GM03348 (cell line): ENCODE results near the gene MYO18B.

Experiments
- DNase-seq: peaks from one replicate; pipeline ENCODE4 v3.0.0; 2012; ENCODE audit warnings: low spot score

Gene MYO18B

DNA sequence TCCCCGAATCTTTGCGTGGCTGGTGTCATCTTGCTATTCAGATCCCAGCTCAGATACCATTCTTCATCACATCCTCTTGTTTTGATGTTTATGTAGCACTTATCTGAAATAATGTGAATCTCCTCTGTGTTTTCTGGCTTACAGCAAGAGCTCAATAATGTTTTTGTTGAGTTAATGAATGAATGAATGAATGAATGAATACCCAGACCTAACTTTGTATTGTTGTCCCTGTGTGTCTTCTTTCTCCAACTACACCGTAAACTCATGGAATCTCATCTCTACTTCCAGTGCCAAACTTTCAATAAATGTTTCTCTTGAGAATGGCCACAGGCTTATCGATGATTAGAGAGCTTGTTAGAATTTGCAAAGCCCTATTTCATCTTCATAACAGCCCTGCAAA lies 110.2 kb downstream of the MYO18B start:
- no peak for DNase-seq

DNA sequence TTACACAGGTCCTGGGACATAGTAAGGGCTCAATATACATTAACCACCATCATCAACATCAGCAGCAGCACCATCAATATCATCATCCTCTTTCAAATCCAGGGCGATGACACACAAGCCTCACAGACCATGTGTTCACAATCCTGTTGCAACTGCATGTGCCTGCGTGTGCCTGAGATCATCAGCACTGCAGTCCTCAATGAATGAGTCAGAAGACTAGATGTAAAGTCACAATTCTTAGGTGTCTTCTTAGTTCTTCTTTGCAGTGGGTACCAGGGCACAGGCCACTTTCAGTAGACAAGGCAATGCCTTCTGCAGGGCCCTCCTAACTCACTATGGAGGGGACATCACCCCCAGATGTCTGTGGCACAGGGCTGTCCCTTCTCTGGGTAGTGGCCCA lies 111.1 kb downstream of the MYO18B start:
- no peak for DNase-seq

DNA sequence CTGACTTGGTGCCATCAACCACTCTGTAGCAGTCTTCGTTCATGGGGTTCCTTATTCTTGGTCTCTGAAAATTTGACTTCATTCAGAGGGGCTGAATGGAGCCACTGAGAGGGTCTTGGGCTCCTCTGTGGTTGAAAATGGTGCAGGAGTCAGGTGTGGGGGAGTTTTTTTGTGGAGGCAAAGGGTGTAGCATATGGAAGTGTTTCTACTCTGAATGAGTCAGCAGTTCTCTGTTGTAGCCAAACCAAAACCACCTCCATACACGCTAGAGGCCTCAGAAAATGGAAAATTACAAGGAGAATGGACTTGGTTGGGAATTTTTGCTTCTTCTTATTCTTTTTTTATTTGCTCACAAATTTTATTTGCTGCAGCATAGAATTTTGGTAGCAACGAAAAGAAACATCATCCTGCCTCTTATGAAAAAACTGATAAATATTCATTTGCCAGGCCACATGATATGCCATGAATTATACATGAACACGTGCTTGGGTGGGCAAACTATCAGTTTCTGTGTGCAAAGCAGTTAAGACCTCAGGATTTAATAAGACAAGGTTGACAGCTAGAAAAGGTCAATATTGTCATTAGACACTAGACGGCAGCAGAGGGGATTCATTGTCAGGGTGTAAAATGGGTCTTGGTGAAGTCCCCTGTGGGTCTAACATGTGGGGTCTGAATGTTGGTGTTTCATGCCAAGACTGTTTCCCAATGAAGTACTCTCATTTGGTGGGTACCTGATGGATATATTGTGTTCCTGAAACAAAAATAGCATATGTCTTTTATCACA lies 111.7 kb downstream of the MYO18B start:
- no peak for DNase-seq

DNA sequence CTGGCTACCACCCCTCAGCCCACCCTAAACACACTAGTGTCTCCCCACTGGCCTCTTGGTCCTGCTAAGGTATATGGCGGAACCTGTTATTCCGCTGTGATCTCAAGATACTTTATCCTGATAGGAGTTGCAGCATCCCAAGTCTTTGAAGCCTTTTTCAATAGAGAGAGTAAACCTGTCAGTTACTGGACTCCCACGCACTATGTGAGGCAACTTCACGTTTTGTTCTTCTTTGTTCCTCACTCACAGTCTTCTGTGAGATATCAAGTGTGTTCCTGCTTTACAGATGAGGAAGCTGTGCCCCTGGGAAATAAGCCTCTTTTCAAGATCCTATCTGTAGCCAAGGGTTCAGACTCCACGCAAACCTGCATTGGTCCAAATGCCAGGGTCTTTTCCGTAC lies 127.8 kb downstream of the MYO18B start:
- no peak for DNase-seq

DNA sequence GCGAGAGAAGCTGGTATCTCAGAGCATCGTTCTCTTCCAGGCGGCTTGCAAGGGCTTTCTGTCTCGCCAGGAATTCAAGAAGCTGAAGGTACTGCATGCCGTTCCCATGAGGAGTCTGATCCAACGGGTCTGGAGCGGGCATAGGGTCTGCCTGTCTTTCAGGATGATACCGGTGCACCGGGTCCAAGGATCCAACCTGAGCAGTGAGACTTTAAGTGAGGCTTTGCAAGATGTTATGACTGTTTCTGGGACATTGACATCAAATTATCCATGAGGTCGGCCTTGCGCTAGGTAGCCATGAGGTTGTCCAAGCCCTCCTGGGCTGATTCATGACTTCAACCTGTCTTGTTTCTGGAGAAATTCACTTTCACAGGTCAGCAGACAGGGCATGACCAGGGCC lies 132.3 kb downstream of the MYO18B start:
- DNase-seq, result no peak

DNA sequence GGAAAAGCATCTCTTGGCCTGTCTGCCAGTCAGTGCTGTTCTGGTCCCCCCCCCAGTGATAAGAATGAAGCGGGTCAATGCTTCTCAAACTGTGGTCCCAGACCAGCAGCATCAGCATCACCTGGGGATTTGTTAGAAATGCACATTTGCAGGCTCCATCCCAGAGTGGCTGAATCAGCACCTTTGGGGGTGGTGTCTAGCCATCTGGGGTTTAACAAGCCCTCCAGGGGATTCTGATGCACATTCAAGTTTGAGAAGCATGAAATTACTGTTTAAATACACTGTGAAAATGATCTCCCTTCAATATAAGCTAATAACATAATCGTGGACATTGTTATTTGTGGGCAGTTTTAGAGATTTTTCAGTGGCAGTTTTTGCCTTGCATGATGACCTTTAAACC lies 133.5 kb downstream of the MYO18B start:
- DNase-seq, result no peak

DNA sequence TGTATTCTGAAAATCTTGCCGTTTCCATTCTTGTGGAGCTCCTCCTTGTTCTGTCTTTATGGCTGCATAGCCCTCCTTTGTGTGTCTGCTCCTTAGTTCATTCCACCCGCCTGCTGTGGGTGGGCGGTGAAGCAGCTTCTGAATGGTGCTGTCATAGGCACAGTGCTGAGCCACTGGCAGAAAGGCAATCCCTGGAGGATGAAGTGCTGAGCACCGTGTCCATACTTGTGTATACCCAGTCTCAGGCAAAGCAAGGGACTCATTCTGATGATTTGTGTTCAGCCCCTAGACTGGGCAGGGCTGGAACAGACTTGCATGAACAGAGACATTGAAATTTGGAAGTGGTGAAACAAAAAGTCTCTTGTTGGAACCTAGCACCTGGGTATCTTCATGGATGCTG lies 134.9 kb downstream of the MYO18B start:
- no peak for DNase-seq

DNA sequence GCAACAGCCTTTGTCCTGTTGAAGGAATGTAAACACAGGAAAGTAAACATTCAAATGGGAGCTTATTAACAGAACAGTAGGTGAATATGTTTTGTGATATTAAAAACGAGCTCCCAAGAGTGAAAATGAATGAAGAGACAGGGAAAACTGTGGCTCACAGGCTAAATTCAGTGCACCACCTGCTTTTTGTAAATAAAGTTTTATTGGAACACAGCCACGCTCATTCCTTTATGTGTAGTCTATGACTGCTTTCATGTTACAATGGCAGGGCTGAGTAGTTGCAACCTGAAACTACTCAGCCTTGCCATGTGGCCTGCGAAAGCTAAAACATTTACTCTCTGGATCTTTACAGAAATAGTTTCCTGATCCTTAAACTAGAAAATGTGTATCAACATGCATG lies 136.9 kb downstream of the MYO18B start:
- DNase-seq, result no peak

DNA sequence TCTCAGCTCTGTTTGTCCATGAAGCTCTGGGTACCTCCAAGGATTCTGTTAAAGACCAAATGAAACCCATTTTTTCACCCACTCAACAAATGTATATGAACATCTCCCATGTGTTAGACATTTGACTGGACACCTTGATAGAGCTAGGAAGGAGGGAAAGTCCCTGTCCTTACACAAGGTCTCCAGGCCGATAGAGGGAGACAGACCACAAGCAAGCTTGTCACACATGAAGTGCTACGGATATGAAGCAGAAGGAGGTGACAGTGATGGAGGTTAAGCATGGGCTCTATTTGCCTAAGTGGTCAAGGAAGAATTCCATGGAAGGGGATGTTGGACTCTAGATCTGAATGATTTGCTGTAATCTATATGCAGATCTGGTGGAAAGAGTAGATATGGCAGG lies 138.5 kb downstream of the MYO18B start:
- no peak for DNase-seq

DNA sequence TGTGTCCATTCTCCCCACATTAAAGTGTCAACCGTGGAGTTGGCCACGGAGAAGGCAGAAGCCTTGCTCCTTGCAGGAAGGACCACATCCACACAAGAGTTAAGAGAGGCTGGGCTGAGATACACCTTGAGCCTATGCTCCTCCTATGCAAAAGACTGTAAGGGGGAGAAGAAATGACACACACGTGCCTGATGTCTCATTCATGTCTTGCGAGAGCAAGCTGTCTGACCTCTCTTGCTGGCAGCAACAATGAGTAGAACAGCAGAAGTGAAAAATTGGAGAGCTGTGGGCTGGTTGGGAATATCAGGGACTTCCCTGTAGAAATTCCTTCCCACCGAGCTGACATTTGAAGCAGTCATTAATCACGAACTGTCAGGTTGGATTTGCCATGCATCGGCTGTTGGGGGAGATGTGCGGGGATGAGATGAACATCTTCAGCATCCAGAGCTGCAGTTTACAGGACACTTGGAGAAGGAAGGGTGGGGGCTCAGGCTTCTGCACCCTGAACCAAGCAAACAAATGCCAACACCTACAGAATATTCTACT lies 139.3 kb downstream of the MYO18B start:
- DNase-seq, result no peak

DNA sequence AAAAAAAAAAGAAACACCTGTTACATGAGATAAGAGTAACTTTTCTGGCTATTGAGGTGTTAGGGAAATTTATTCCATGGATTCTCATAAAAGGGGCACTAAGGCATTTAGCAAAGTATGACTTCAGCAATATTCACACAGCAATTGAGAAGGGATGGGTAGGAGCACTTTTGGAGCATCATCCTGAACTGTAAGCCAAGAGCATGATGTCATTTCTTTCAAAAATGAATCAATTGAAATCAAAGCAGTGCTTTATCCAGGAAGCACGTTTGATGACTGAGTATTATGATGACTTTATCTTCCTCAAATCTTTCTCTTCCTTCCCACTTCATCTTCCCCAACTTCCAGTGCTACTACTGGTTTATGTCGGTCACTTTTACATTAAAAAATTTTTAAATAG lies 140.4 kb downstream of the MYO18B start:
- DNase-seq, result no peak

DNA sequence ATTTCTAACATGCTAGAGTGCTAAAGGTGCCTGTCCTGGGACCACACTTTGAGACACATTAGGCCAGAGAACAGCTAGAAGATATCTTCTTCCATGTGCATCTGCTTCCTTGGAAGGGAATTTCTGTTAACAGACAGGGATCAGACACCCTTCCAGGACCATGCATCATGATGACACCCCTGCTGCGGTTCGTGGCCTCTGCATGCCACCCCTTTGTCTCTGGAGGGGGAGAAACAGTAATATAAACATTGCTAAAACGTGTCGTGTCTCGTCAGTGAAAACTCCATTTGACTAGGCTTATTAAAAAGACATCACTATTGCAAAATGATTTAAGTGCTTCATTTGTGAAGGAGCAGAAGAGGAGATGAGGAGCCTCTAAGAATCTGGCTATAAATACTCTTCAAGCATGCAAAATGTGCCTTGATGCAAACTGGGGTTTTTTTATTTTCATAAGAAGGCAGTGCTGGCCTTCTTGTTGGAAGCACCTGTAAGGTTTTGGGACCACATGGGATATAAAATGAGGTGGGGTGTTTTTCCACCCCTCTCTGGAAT lies 141.6 kb downstream of the MYO18B start:
- DNase-seq, result no peak

DNA sequence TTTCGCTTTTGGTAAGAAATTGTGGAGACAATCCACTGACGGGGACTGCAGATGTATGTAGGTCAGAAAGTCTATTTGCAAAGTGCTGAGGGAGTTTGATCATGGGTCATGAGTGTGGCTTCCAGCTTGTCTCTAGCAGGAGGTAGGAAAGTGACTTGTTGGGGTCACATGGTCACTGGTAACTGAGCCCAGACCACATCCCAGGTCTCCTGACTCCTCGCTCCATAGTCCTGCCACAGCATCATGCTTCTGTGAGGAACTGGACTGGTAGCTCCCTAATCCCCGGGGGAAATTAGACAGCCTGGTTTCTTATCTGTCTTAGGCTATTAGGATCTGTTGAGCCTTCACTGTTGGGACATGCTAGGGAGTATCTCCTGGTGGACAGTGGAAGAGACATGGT lies 142.1 kb downstream of the MYO18B start:
- DNase-seq, result no peak

DNA sequence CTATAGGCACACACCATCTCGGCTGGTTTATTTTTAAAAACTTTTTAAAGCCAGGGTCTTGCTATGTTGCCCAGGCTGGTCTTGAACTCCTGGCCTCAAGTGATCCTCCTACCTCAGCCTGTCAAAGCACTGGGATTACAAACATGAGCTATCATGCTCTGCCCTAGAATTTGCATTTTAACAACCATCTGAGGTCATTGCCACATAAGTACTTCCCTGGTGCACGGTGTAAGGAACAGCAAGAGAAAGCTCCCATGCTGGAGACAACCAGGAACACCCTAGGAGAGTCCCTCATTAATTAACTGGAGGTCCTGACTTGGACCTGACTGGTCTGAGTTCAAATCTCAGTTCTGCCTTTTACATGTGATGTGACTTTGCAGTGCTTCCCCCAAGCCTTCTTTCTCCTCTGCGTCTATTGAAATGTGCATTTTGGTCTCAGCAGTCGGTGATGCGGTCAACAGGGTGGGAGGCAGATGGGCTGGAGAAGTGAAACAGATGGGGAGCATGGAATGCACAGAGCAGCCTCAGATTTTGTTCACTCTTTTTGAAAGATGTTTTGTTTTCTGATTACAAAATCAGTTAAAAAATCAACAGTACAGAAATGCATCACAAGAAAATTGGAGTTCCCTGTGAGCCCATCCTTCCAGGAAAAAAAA lies 146.5 kb downstream of the MYO18B start:
- DNase-seq, result no peak

DNA sequence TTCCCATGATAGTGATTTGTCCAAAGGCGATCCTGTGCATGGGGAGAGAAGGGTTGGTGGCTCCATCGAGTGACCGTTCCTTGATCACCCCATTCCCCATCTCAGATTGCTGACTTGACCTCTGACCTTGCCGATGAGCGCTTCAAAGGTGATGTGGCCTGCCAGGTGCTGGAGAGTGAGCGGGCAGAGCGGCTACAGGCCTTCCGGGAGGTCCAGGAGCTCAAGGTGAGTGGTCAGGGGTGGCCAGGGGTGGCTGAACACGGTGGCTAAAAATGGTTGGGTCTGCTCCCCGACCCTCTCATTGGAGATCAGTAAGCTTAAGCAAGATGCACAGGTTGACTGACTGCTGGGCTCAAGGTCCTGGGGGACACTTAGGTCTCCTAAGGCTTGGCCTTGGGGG lies 148.7 kb downstream of the MYO18B start:
- DNase-seq, result no peak

DNA sequence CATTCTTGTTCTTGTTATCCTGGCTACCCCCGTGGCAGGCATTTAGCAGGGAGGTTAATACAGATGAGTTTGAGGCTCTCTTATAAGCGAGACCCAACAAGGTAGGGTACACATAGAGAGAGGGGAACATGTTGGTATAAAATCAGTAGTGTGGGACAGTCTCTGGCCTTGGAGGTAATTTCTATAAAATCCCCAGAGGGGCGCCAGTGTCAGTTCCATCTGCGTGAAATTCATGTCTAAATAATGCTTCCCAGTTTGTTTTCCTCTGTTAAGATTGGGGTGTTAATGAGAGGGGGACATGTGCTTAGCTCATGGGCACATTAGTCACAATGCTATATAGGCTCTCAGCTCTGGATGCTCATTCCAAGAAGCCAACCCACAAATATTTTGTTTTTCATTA lies 150.7 kb downstream of the MYO18B start:
- DNase-seq, result no peak

DNA sequence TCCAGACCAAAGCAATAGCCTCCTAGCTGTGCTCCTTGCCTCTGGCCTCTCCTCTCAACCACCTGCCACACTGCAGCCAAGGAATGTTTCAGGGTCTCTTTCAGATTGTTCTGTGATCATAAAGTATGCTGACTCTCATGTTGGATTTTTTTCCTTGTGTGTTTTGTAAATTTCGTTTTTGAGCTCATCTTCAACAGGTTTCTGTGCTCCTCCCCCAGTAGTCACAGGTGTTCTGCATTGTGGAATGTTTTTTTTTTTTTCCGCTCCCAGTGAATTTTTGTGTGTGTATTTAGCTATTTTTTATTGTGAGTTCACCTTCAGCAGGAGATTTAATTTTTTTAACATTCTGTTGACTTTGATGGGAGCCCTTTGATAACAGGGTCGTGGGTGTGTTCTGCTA lies 153.7 kb downstream of the MYO18B start:
- no peak for DNase-seq

DNA sequence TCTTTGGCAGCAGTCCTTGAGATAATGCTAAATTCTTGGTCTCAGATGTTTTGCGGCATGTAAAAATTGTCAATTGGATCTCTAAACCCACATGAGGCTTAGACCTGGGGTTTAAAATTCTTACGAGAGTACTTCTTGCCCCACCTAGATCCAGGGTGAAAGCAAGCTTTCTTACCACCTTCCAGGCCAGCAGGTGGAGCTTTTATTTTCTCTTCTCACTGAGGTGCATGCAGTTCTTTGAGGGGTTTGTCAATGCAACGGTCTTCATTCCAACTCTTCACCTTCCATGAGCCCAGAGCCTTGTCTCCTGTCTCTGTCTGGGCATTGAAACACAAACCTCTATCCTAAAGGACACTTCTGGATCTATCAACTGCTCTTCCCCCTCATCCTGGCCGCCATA lies 154.1 kb downstream of the MYO18B start:
- no peak for DNase-seq

DNA sequence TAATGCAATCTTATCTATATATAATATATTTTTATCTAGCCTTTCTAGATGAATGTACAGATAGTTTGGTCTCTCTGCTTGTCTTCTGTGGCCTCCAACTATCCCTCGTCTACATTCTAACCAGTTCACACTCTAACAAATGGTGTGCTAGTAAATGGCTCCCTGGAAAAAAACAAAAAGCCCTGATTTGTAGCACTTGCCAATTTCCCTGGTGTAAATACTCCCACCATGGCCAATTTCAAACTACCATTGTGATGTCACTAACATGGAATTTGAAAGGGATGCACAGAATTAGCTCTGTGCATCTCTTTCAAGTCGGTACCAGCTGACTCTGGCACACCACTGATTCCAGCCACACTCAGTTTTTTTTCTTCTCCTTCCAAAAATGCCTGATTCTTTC lies 154.6 kb downstream of the MYO18B start:
- DNase-seq, result no peak

DNA sequence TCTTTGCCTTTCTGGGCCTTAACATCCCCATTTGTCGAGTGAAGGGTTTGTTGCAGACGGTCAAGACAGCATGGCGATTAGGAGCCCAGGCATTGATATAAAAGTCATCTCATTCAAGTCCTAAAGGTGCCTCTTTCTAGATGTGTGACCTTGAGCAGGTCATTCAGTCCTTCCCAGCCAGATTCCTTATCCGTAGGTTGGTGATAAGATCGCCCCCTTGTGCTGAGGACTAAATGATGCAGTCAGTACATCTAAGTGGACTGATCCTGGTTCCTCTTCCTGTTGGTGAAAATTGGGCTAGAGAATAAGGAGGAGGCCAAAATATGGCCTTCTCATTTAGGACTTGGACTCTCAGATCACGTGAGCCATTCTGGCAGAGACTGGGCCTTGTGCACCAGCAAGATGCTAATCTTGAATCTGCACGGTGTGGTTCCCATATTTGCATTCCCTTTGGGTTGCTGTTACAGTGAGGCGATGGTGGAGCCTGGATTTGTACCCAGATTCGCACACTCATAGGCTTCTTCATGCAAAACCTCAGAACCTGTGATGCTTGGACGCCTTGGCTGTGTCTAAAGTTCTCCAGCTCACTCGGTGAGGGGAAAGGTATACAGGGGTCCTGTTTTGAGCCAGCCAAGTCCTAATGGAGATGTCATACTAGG lies 156.8 kb downstream of the MYO18B start:
- no peak for DNase-seq

DNA sequence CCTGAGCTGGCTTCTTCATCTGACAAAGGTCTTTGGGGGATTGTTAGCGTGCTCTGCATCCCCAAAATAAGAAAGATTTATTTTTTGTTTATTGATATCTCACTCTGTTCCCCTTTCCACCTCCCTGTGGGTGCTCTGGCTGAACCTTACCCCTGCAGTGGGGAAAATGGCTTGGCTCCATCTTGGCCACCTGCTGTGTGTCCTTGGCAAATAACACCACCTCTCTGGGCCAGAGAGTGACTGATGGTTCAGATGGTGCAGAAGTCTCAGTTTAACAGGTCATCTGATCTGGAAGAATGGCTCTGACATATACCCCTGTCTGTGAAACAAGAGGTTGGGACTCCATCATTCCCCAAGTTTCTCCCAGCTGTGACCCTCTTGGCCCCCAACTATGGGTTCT lies 157.6 kb downstream of the MYO18B start:
- DNase-seq, result no peak

DNA sequence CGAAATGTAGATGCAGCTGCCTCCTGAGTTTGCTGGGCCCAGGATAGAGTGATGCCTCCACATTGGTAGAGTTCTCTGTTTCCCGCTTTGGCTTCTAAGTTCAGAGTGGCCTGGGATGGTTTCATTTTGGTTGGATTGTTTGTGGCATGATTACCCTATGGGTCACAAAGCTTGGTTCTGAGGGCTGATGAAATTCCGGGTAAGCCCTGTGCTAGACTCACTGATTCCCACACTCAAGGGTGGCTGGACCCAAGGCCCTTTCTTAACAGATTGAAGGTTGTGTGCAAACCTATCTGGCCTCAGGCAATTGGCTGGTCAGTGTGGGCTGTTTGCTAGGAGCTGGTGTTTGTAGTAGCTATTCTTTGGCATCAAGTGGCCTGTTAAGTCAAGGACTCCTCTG lies 158.4 kb downstream of the MYO18B start:
- DNase-seq, result no peak

DNA sequence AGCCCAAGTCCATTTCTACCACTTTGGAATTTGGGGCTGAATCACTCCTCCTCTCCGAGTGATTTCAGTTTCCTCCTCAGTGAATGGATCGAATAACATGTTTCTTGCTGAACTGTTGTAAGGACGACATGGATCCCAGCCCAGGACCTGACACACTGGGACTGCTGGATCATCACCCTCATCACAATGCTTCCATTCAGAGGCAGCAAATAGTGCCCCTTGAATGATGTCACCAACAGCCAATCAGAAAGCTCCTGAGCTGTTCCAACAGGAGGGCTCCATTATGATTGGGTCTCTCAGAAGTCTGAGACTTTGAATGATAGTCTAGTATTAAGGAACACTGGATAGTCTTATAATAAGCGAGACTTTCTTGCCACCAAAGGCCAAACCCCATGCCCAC lies 158.9 kb downstream of the MYO18B start:
- no peak for DNase-seq
